Breast epithelium (tissue), 4 donors: ENCODE measurements around the gene MED31. TPM values are rescaled to one million over a fixed set of nuclear protein-coding genes. Genes with fewer than 3 reads are reported as not detected.
"Not testable (repeated sequence)": the region's sequence is repeated elsewhere in the genome, so short reads cannot be mapped to it uniquely, and the experiment has no call there.

ENCODE experiments used
- DNase-seq, 2 donors: peaks; one replicate each; pipeline ENCODE4 v3.0.0-alpha.2; 2019; ENCODE audit warnings: low spot score in 2 of 2
- H3K27ac ChIP-seq, 2 donors: fragments of 200-600 bp; sonication (generic) in 1 of 2; one replicate each; pipeline ENCODE4 v1.5.1; 2016 to 2019; ENCODE audit warnings: mild to moderate bottlenecking in 1 of 2
- H3K27me3 ChIP-seq, 2 donors: fragments of 200-600 bp; sonication (generic) in 1 of 2; one replicate each; pipeline versions ENCODE4 v1.5.1 to v1.6.0; 2017 to 2019; ENCODE audit warnings: control low read depth in 1 of 2, mild to moderate bottlenecking in 1 of 2
- H3K36me3 ChIP-seq: fragments of 200-600 bp; one replicate; pipeline ENCODE4 v1.5.1; 2019
- H3K4me1 ChIP-seq, 2 donors: fragments of 200-600 bp; sonication (generic); one replicate each; pipeline ENCODE4 v1.5.1; 2016 to 2019; ENCODE audit warnings: control low read depth in 1 of 2
- H3K4me3 ChIP-seq, 3 donors: fragments of 200-600 bp; sonication (generic); 1 replicate in 2 of 3; 2 replicates in 1 of 3; pipeline ENCODE4 v1.5.1; 2016 to 2019; ENCODE audit warnings: mild to moderate bottlenecking in 3 of 3, moderate library complexity in 2 of 3
- H3K9me3 ChIP-seq, 2 donors: fragments of 200-600 bp; sonication (generic) in 1 of 2; one replicate each; pipeline ENCODE4 v1.5.1; 2016 to 2019; ENCODE audit warnings: control low read depth in 1 of 2
- CTCF ChIP-seq, 3 donors: fragments of 450-650 bp; IDR thresholded peaks; one replicate each; pipeline ENCODE4 v1.5.1; 2016 to 2017; ENCODE audit warnings: antibody characterized with exemption in 3 of 3, mild to moderate bottlenecking in 3 of 3, moderate library complexity in 3 of 3
- POLR2A ChIP-seq: fragments of 450-650 bp; IDR thresholded peaks from one replicate; pipeline ENCODE4 v1.6.1; 2016; ENCODE audit warnings: antibody characterized with exemption, mild to moderate bottlenecking, moderate library complexity
- POLR2AphosphoS5 ChIP-seq, 3 donors: sonication (generic); formaldehyde crosslinking; IDR thresholded peaks; one replicate each; pipeline ENCODE4 v1.6.1; 2017; ENCODE audit warnings: antibody characterized with exemption in 3 of 3
- intact Hi-C: fragments of 100-400 bp; cut with DNase I; formaldehyde crosslinking; loops from one replicate; pipeline ENCODE4 v1.15.1; 2023; ENCODE audit warnings: low total_unique reads
- total RNA-seq, 3 donors: library from RNA; depleted of rRNA; stranded (reverse); fragments of >200 nt; gene quantifications; one replicate each; pipeline ENCODE4 v1.1.0, GENCODE V29; 2016

Gene MED31
- total RNA-seq, 3 donors from 2014 or later, result 5.4 to 13.4 (median 12.9) TPM

GRCh38 chr17:6660805-6661463 lies 9.5 kb upstream of the MED31 start:
- Histone ChIP-seq H3K4me3 (no peak overlapping the region), H3K4me1 (no peaks in the 10 kb centered on the region), H3K27ac (no peak overlapping the region), H3K27me3 (no peaks in the 10 kb centered on the region), H3K36me3 (no peaks in the 10 kb centered on the region), H3K9me3 (no peaks in the 10 kb centered on the region)
- intact Hi-C loops, result no loop called here
- peak in 1 of 2 donors; percentile 15 for DNase-seq
- no peak for TF ChIP-seq POLR2A
- no peak for TF ChIP-seq POLR2AphosphoS5 (IDR thresholded peaks at IDR 0.05)
- TF ChIP-seq CTCF (IDR thresholded peaks at IDR 0.05), result no peak

DNA sequence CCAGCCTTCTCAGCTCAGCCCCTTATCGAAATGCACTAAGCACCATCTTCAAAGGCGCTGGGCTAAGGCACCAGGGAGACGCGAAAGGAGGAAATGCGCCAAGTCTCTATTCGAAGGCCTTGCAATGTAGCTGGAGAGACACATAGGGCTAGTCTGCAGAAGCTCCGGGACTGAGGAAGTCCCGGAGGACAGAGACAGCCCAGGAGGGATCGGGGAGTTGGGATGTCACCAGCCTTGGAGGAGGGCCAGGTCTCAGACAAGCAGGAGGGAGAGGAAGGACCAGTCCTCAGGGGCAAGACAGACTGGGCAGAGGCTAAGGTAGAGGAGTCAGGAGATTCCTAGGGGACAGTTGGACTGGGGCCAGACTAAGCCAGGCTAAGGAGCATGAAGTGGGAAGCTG lies 8.7 kb upstream of the MED31 start:
- Histone ChIP-seq H3K4me1 (no peaks in the 10 kb centered on the region), H3K9me3 (no peaks in the 10 kb centered on the region), H3K27ac (no peak overlapping the region), H3K4me3 (no peak overlapping the region), H3K27me3 (peaks cover 0 to 3% of the 10 kb centered on the region in 2 donors), H3K36me3 (no peaks in the 10 kb centered on the region)
- TF ChIP-seq POLR2AphosphoS5 (IDR thresholded peaks at IDR 0.05) (no peak), CTCF (IDR thresholded peaks at IDR 0.05) (no peak), POLR2A (no peak)
- intact Hi-C loops, result no loop called here
- DNase-seq, result peak in 1 of 2 donors; percentile 42

- H3K27me3 ChIP-seq, DNase-seq: not testable (repeated sequence)
Observed at GRCh38 chr17:6658411-6658810, 7.0 kb upstream of the MED31 start.

DNA sequence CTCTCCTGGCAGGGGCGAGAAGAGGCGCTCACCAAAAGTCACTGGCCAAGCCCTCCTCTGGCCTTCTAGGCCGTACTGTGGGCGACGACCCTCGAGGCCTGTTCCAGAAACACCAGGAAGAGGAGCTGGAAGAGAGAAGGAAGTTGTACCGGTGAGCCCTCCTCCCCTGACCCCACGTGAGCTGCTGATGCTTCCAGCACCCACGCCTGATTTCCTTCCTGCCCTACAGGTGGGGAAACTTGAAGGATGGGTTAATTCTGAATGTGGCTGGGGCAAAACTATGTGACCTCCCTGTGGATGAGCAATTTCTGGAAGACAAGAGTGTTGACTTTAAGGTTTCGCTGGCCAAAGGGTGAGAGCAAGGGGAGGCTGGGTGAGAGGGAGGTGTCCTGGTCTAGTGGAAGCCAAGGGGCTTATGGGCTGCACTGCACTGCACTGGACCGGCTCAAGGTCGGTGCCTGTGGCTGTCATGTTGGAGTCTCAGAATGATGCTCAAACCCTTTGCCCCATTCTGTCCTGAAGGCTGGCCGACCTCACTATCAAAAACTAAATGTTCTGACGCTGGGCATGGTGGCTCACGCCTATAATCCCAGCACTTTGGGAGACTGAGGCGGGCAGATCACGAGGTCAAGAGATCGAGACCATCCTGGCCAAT lies 6.4 kb upstream of the MED31 start:
- intact Hi-C loops, result no loop called here
- Histone ChIP-seq H3K27ac (no peak overlapping the region), H3K36me3 (no peaks in the 10 kb centered on the region), H3K9me3 (no peaks in the 10 kb centered on the region), H3K4me3 (peak overlapping the region in 2 of 3 donors; percentile 41 to 58), H3K4me1 (peaks cover 0 to 6% of the 10 kb centered on the region in 2 donors), H3K27me3 (peaks cover 0 to 3% of the 10 kb centered on the region in 2 donors)
- no peak for TF ChIP-seq POLR2AphosphoS5 (IDR thresholded peaks at IDR 0.05)
- no peak for TF ChIP-seq POLR2A
- TF ChIP-seq CTCF (IDR thresholded peaks at IDR 0.05), result no peak
- DNase-seq, result no peak

More at GRCh38 chr17:6658411-6658810, 7.0 kb upstream of the MED31 start:
- H3K27ac ChIP-seq, H3K9me3 ChIP-seq, H3K4me1 ChIP-seq, H3K4me3 ChIP-seq, H3K36me3 ChIP-seq, intact Hi-C loops: not testable (repeated sequence)

- DNase-seq, intact Hi-C loops, H3K27ac ChIP-seq, H3K9me3 ChIP-seq, H3K36me3 ChIP-seq, H3K27me3 ChIP-seq, H3K4me1 ChIP-seq: not testable (repeated sequence)
- H3K4me3 ChIP-seq, result peak overlapping the region in 2 of 3 donors; percentile 41 to 58
Observed at GRCh38 chr17:6656797-6657632, 5.6 kb upstream of the MED31 start.

DNA sequence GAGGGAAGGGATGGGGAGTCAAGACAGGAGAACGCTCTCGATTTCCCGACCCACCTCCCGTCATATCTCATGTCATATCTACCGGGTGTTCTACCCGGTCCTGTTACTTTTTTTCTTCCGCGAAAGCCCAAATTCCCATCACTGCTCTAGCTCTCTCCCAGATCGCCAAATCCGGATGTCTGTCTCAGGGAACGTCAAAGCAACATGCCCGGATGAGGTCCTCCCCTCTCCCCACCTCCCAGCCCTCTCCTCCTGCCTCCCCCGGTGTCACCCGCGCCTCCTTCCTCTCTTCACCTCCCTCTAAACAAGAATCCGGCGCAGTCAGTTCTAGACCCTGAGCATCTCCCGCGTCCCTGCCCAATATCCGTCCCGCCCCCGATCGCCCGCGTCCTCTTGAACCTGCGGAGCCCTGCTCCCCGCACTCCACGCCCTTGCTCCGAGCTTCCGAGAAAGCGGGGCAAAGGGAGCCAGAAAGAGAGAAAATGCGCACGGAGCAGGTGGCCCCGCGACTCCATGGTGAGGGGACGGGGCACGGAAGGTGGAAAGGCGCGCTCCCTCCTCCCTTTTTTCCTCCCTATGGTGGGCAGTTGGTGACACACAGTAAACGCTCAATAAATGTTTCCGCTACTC lies 4.4 kb upstream of the MED31 start:
- H3K4me1 ChIP-seq, intact Hi-C loops, H3K36me3 ChIP-seq, H3K9me3 ChIP-seq, H3K27me3 ChIP-seq, H3K27ac ChIP-seq, DNase-seq: not testable (repeated sequence)
- peak overlapping the region in 2 of 3 donors; percentile 39 to 59 for H3K4me3 ChIP-seq
